Parathyroid adenoma (tissue), 2 donors: ENCODE data around the gene LYPLA2.
"Not testable (repeated sequence)": the region's sequence is repeated elsewhere in the genome, so short reads cannot be mapped to it uniquely, and the experiment has no call there.

Source experiments
- H2AFZ ChIP-seq: fragments of 300-600 bp; sonication (generic); one replicate; pipeline ENCODE4 v1.7.0; 2017; ENCODE audit warnings: antibody characterized with exemption, mild to moderate bottlenecking
- H3K27ac ChIP-seq: fragments of 300-600 bp; sonication (generic); one replicate; pipeline ENCODE4 v1.7.0; 2017
- H3K27me3 ChIP-seq: fragments of 300-600 bp; sonication (generic); one replicate; pipeline ENCODE4 v1.7.0; 2017; ENCODE audit warnings: low read length; ENCODE audit not compliant: control insufficient read depth, insufficient read depth
- H3K36me3 ChIP-seq: fragments of 300-600 bp; sonication (generic); one replicate; pipeline ENCODE4 v1.7.0; 2017; ENCODE audit warnings: low read length; ENCODE audit not compliant: control insufficient read depth, insufficient read depth
- H3K4me1 ChIP-seq: fragments of 300-600 bp; sonication (generic); one replicate; pipeline ENCODE4 v1.7.0; 2017; ENCODE audit warnings: control low read depth
- H3K4me2 ChIP-seq: fragments of 300-600 bp; sonication (generic); one replicate; pipeline ENCODE4 v1.7.0; 2017; ENCODE audit warnings: low read length
- H3K4me3 ChIP-seq: fragments of 300-600 bp; sonication (generic); one replicate; pipeline ENCODE4 v1.7.0; 2017; ENCODE audit warnings: low read depth, low read length
- H3K79me2 ChIP-seq: fragments of 300-600 bp; sonication (generic); one replicate; pipeline ENCODE4 v1.7.0; 2017; ENCODE audit warnings: control low read depth
- H3K9ac ChIP-seq: fragments of 300-600 bp; sonication (generic); one replicate; pipeline ENCODE4 v1.7.0; 2017; ENCODE audit warnings: mild to moderate bottlenecking
- H3K9me3 ChIP-seq: fragments of 300-600 bp; sonication (generic); one replicate; pipeline ENCODE4 v1.7.0; 2017; ENCODE audit warnings: low read length; ENCODE audit not compliant: control insufficient read depth
- TF ChIP-seq, protein P1 (sequence below): fragments of 300-600 bp; sonication (generic); IDR thresholded peaks from one replicate; pipeline ENCODE4 v1.7.0; 2017; ENCODE audit warnings: antibody characterized with exemption, mild to moderate bottlenecking
- donor health status: primary hyperparathyroidism.

Gene LYPLA2

DNA sequence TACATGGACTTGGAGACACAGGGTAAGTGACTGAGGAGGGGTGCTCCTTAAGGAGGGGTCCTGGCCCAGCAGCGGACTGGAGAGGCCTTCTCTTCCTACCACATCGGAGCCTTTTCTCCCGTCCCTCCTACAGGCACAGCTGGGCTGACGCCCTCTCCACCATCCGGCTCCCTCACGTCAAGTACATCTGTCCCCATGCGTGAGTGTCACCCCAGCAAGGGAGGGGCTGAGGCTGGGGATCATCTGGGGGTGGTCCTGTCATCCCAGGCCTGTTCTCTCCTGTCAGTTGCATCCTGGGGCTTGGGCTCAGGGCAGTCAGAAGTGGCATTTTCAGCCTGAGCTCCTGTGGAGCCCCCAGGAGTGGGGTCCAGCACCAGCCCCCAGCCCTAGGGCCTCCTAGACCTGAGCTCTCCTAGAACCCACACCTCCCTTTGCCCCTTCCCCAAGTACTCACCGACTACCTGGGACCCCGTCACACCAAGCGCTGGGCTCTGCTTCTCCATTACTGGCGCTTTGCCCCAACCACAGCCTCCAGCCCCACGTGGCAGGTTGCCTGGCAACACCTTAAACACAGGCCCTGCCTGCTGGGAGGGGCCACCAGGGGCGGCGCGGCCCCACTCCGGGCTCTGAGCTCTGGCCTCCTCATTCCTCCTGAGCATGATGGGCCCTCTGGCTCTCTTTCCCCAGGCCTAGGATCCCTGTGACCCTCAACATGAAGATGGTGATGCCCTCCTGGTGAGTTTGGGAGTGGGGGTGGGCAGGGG is 2.3 kb downstream of the LYPLA2 start:
- H2AFZ ChIP-seq, result no peak overlapping the region
- H3K9me3 ChIP-seq, result no peaks in the 10 kb centered on the region
- H3K27me3 ChIP-seq, result no peaks in the 10 kb centered on the region
- peaks cover 2% of the 10 kb centered on the region for H3K4me1 ChIP-seq
- no peak overlapping the region for H3K9ac ChIP-seq
- no peak overlapping the region for H3K27ac ChIP-seq
- no peaks in the 10 kb centered on the region for H3K36me3 ChIP-seq
- H3K4me2 ChIP-seq, result peak overlapping the region; percentile 1
- H3K79me2 ChIP-seq, result peaks cover 3% of the 10 kb centered on the region
- TF ChIP-seq, protein P1, sequence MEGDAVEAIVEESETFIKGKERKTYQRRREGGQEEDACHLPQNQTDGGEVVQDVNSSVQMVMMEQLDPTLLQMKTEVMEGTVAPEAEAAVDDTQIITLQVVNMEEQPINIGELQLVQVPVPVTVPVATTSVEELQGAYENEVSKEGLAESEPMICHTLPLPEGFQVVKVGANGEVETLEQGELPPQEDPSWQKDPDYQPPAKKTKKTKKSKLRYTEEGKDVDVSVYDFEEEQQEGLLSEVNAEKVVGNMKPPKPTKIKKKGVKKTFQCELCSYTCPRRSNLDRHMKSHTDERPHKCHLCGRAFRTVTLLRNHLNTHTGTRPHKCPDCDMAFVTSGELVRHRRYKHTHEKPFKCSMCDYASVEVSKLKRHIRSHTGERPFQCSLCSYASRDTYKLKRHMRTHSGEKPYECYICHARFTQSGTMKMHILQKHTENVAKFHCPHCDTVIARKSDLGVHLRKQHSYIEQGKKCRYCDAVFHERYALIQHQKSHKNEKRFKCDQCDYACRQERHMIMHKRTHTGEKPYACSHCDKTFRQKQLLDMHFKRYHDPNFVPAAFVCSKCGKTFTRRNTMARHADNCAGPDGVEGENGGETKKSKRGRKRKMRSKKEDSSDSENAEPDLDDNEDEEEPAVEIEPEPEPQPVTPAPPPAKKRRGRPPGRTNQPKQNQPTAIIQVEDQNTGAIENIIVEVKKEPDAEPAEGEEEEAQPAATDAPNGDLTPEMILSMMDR, result no peak
- peak overlapping the region; percentile 3 for H3K4me3 ChIP-seq

DNA sequence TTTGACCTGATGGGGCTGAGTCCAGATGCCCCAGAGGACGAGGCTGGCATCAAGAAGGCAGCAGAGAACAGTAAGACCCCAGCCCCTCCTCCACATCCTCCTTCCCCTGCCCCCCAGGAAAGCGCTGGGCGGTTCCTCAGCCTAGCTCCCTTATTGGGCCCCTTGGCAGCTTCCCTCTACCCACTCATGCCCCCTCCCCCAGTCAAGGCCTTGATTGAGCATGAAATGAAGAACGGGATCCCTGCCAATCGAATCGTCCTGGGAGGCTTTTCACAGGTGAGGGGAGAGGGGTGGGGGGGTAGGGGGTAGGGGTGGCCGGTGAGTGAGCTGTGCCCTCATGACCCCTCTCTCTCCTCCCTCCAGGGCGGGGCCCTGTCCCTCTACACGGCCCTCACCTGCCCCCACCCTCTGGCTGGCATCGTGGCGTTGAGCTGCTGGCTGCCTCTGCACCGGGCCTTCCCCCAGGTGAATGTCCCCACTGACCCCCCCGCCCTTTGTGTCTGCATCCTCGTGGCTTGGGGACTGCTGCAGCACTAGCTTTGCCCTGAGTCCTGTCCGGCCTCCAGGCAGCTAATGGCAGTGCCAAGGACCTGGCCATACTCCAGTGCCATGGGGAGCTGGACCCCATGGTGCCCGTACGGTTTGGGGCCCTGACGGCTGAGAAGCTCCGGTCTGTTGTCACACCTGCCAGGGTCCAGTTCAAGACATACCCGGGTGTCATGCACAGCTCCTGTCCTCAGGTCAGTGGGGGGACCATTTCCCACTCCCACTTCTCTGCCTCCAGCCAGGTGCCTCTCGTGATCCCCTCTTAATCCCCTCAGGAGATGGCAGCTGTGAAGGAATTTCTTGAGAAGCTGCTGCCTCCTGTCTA is 3.2 kb downstream of the LYPLA2 start:
- H3K27ac ChIP-seq, result no peak overlapping the region
- peak overlapping the region; percentile 1 for H3K4me2 ChIP-seq
- H3K9ac ChIP-seq, result no peak overlapping the region
- TF ChIP-seq, protein P1, result no peak
- no peaks in the 10 kb centered on the region for H3K27me3 ChIP-seq
- H3K4me1 ChIP-seq, result peaks cover 2% of the 10 kb centered on the region
- H3K9me3 ChIP-seq, result no peaks in the 10 kb centered on the region
- peaks cover 3% of the 10 kb centered on the region for H3K79me2 ChIP-seq
- peak overlapping the region; percentile 3 for H3K4me3 ChIP-seq
- no peaks in the 10 kb centered on the region for H3K36me3 ChIP-seq
- no peak overlapping the region for H2AFZ ChIP-seq

DNA sequence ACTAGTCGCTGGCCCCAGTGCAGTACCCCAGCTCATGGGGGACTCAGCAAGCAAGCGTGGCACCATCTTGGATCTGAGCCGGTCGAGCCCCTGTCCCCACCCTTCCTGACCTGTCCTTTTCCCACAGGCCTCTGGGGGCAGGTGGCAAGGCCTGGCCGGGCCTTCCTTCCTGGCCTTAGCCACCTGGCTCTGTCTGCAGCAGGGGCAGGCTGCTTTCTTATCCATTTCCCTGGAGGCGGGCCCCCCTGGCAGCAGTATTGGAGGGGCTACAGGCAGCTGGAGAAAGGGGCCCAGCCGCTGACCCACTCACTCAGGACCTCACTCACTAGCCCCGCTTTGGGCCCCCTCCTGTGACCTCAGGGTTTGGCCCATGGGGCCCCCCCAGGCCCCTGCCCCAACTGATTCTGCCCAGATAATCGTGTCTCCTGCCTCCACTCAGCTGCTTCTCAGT is 3.8 kb downstream of the LYPLA2 start:
- H3K36me3 ChIP-seq, H3K4me2 ChIP-seq, H3K4me3 ChIP-seq, H3K27me3 ChIP-seq, H3K27ac ChIP-seq, H3K4me1 ChIP-seq, H2AFZ ChIP-seq, H3K9ac ChIP-seq, H3K9me3 ChIP-seq, H3K79me2 ChIP-seq: not testable (repeated sequence)

DNA sequence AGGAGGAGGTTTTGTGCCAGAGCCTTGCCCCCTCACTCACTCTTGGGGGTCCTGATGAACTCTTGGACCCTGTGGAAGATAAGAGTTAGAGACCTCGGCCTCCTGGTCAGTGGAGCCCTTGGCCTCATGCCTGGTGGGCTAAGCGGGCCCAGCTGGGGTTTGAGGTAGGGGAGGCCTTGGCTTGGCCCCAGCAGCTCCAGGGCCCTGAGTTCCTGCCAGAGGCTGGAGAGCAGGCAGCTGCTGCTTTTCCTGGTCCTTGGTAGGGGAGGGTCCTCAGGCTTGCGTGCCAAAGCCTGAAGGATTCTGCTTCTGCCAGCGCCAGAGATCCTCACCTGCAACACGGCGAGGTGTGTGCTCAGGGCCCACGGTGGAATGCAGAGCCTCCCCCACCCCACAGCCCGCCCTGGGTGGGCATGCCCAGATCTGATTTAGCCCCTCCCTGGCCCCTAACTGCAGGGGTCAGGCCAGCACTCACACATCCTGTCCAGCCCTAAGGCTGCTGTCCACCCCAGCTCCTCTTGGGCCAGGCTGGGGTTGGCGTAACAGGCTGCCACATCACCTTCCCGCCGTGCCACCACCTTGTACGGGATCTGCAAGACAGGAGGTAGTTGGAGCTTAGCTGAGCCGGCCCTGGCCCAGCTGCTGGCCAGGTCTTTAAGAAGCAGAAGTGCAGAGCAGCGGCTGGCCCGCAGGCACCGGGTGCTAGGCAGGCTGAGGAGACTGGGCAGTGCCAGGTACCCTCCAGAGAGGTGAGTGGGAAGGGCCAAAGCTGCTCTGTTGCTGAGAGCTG is 4.9 kb downstream of the LYPLA2 start:
- H3K4me1 ChIP-seq, result peaks cover 7% of the 10 kb centered on the region
- no peak overlapping the region for H3K27ac ChIP-seq
- peak overlapping the region; percentile 33 for H3K4me2 ChIP-seq
- TF ChIP-seq, protein P1, result no peak
- no peak overlapping the region for H3K4me3 ChIP-seq
- no peaks in the 10 kb centered on the region for H3K9me3 ChIP-seq
- no peak overlapping the region for H3K9ac ChIP-seq
- H2AFZ ChIP-seq, result no peak overlapping the region
- H3K27me3 ChIP-seq, result no peaks in the 10 kb centered on the region
- no peaks in the 10 kb centered on the region for H3K36me3 ChIP-seq
- peaks cover 3% of the 10 kb centered on the region for H3K79me2 ChIP-seq
